Gastroesophageal sphincter (tissue), 4 donors: ENCODE results near the gene TMSB10. TPM values are rescaled to one million over a fixed set of nuclear protein-coding genes. Genes with fewer than 3 reads are reported as not detected.
A peak's percentile ranks its signal among the peaks of the same experiment; 100 is the strongest.

Experiments
- ATAC-seq: fragments of 150-250 bp; one replicate; pipeline ENCODE4 v1.9.1; 2016; ENCODE audit warnings: mild to moderate bottlenecking, moderate library complexity
- H3K27ac ChIP-seq, 4 donors: fragments of 200-600 bp; sonication (generic) in 3 of 4; 1 replicate in 3 of 4; 2 replicates in 1 of 4; pipeline ENCODE4 v1.5.1; 2016 to 2019
- H3K27me3 ChIP-seq: fragments of 200-600 bp; sonication (generic); one replicate; pipeline ENCODE4 v1.5.1; 2019
- H3K36me3 ChIP-seq, 2 donors: fragments of 200-600 bp; sonication (generic); one replicate each; pipeline ENCODE4 v1.5.1; 2019; ENCODE audit warnings: control low read depth in 1 of 2
- H3K4me1 ChIP-seq, 3 donors: fragments of 200-600 bp; sonication (generic); 1 replicate in 2 of 3; 2 replicates in 1 of 3; pipeline ENCODE4 v1.5.1; 2016 to 2019; ENCODE audit warnings: control low read depth in 2 of 3
- H3K4me3 ChIP-seq, 2 donors: fragments of 200-600 bp; sonication (generic); one replicate each; pipeline ENCODE4 v1.5.1; 2019; ENCODE audit warnings: mild to moderate bottlenecking in 1 of 2, moderate library complexity in 1 of 2
- H3K9me3 ChIP-seq, 3 donors: fragments of 200-600 bp; sonication (generic); one replicate each; pipeline ENCODE4 v1.5.1; 2017 to 2019; ENCODE audit warnings: control low read depth in 2 of 3
- CTCF ChIP-seq, 4 experiments: fragments of 200-600 bp in 2 of 4; fragments of 450-650 bp in 2 of 4; sonication (generic) in 1 of 4; IDR thresholded peaks; one replicate each; pipeline ENCODE4 v1.5.1; 2017 to 2019; ENCODE audit warnings: antibody characterized with exemption in 4 of 4, mild to moderate bottlenecking in 2 of 4, moderate library complexity in 2 of 4
- EP300 ChIP-seq: sonication (generic); formaldehyde crosslinking; IDR thresholded peaks from one replicate; pipeline ENCODE4 v1.6.1; 2017; ENCODE audit warnings: antibody characterized with exemption, mild to moderate bottlenecking
- POLR2A ChIP-seq, 2 donors: fragments of 450-650 bp; IDR thresholded peaks; one replicate each; pipeline ENCODE4 v1.6.1; 2017; ENCODE audit warnings: antibody characterized with exemption in 2 of 2, mild to moderate bottlenecking in 2 of 2, moderate library complexity in 1 of 2
- POLR2AphosphoS5 ChIP-seq: sonication (generic); formaldehyde crosslinking; IDR thresholded peaks from one replicate; pipeline ENCODE4 v1.6.1; 2017; ENCODE audit warnings: antibody characterized with exemption
- WGBS, 2 donors: methylation state at CpG; one replicate each; pipeline ENCODE4 v1.1.5; 2018; ENCODE audit warnings: low coverage in 1 of 2; 5-methylcytosine and 5-hydroxymethylcytosine counted together
- total RNA-seq, 4 donors: library from RNA; depleted of rRNA; stranded (reverse); fragments of >200 nt; gene quantifications; one replicate each; pipeline ENCODE4 v1.1.0, GENCODE V29; 2016

The TMSB10 gene
- total RNA-seq, 4 donors from 2014 or later = 797 to 2,612 (median 1,708) TPM

DNA sequence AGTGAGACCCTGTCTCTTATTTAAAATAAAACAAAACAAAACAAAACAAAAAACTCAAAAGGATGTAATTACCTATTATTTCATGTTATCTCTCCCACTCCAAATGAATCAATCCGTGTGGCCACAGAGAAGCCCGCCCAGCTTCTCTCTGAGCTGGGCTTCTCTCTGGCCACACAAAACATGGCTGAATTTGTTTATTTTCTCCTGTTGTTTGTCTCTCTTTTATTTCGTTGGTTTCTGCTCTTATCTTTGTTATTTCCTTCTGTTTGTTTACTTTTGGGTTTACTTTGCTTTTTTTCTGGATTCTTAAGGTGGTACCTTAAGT lies 23.1 kb upstream of the TMSB10 start:
- ATAC-seq = no peak
- Histone ChIP-seq H3K36me3 (no peaks in the 10 kb centered on the region), H3K27me3 (peaks cover 53% of the 10 kb centered on the region), H3K4me3 (peak overlapping the region in 1 of 2 donors; percentile 56), H3K27ac (no peak overlapping the region), H3K9me3 (no peaks in the 10 kb centered on the region), H3K4me1 (peaks cover 0 to 35% (median 21%) of the 10 kb centered on the region in 3 donors)
- no peak for TF ChIP-seq CTCF (IDR thresholded peaks at IDR 0.05)
- WGBS, 2 donors = 44 to 48% methylated on average over 3 of the region's 3 CpGs

DNA sequence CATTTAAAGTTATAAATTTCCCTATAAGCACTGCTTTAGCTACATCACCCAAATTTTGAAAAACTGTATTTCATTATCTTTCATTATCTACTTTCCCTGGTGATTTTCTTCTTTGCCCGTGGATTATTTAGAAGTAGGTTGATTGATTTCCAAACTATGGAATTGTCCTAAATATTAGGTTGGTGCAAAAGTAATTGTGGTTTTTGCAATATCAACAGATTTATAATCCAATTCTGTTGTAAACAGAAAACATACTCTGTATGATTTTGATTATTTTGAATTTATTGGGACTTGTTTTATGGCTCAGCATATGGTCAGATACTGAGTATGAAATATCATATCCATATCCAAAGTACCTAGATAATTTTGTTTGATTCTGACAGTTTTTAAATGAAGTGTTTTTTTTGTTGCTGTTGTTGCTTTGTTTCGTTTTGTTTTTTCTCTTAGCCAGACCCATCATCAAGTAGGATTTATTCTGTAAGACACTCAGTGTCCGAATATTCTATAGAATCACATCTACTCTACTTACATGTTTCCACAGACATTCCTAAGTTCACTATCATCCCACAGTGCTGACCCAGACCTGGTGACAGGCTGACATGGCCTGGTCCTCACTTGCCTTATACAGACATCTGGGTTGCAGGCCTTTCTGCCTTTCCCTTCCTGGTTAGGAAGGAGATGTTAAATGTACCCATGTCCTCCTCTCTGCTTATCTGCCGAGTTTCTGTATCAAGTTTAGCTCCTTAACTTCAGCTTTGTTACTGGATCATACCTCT lies 22.5 kb upstream of the TMSB10 start:
- Histone ChIP-seq H3K4me1 (peaks cover 0 to 35% (median 21%) of the 10 kb centered on the region in 3 donors), H3K4me3 (no peak overlapping the region), H3K36me3 (no peaks in the 10 kb centered on the region), H3K27ac (no peak overlapping the region), H3K27me3 (peaks cover 53% of the 10 kb centered on the region), H3K9me3 (no peaks in the 10 kb centered on the region)
- no peak for TF ChIP-seq POLR2AphosphoS5
- TF ChIP-seq CTCF (IDR thresholded peaks at IDR 0.05) = no peak
- no peak for TF ChIP-seq POLR2A (IDR thresholded peaks at IDR 0.05)
- no peak for TF ChIP-seq EP300
- ATAC-seq = no peak
- WGBS, 2 donors = 91 to 100% methylated on average over 3 to 4 of the region's 4 CpGs

DNA sequence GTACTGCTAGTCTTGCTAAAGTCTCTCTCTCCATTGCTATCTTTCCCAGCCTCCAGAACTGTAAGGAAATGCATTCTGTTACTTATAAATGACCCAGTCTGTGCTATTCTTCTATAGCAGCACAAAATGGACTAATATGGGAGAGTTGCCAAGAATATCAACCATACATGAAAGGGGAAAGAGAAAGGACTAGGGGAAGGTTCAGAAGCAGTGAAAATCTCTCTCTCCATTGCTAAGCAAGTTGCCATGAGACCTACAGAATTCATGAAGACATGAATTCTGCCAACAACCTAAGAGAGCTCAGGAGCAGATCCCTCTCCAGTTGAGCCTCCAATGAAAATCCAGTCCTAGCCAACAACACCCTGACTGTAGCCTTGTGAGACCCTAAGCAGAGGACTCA lies 21.0 kb upstream of the TMSB10 start:
- H3K27ac ChIP-seq = no peak overlapping the region
- TF ChIP-seq POLR2A (IDR thresholded peaks at IDR 0.05) (no peak), POLR2AphosphoS5 (no peak), CTCF (IDR thresholded peaks at IDR 0.05) (no peak), EP300 (no peak)
- peaks cover 0 to 33% (median 21%) of the 10 kb centered on the region in 3 donors for H3K4me1 ChIP-seq
- peaks cover 38% of the 10 kb centered on the region for H3K27me3 ChIP-seq
- no peak overlapping the region for H3K4me3 ChIP-seq
- no peaks in the 10 kb centered on the region for H3K9me3 ChIP-seq
- H3K36me3 ChIP-seq = no peaks in the 10 kb centered on the region
- no peak for ATAC-seq

DNA sequence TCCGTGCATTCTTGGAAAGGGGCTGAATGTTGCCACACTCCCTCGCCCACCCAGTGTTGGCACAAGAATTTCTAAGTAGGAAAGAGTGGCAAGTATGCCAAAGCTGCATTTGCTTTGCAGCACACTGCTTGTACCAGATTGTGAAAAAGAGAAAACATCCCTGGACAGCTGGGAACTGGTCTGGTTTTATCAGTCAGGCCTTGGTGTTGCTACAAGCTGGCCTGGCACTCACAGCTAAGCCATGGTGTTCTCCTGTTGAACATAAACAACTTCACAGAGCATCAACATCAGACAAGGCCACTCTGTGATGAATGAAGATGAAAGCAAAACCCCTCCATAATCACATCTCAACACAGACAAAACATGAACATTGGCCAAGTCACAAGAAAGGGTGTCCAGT lies 20.3 kb upstream of the TMSB10 start:
- TF ChIP-seq EP300 = no peak
- no peak for TF ChIP-seq POLR2A (IDR thresholded peaks at IDR 0.05)
- TF ChIP-seq POLR2AphosphoS5 = no peak
- TF ChIP-seq CTCF (IDR thresholded peaks at IDR 0.05) = no peak
- 100% methylated on average over 2 of the region's 2 CpGs; no CpG with 5 or more reads in 1 of the 2 donors for WGBS, 2 donors
- Histone ChIP-seq H3K4me1 (peaks cover 0 to 26% (median 17%) of the 10 kb centered on the region in 3 donors), H3K27me3 (peaks cover 31% of the 10 kb centered on the region), H3K9me3 (no peaks in the 10 kb centered on the region), H3K4me3 (no peak overlapping the region), H3K36me3 (no peaks in the 10 kb centered on the region), H3K27ac (no peak overlapping the region)
- ATAC-seq = no peak

- H3K27ac ChIP-seq = no peak overlapping the region
- no peak for ATAC-seq
- WGBS, 2 donors = 91 to 94% methylated on average over 3 to 6 of the region's 6 CpGs
- no peaks in the 10 kb centered on the region for H3K36me3 ChIP-seq
- H3K4me1 ChIP-seq = peaks cover 0 to 9% (median under 1%) of the 10 kb centered on the region in 3 donors
- peaks cover 14% of the 10 kb centered on the region for H3K27me3 ChIP-seq
- TF ChIP-seq CTCF (IDR thresholded peaks at IDR 0.05) = no peak
- TF ChIP-seq POLR2AphosphoS5 = no peak
- no peak for TF ChIP-seq EP300
- TF ChIP-seq POLR2A (IDR thresholded peaks at IDR 0.05) = no peak
- H3K9me3 ChIP-seq = no peaks in the 10 kb centered on the region
- H3K4me3 ChIP-seq = no peak overlapping the region
Measured at GRCh38 chr2:84886791-84887190, 18.7 kb upstream of the TMSB10 start.
